ENCODE results near the gene RAMACL.

RAMACL gene

GRCh38 chr6:166572370-166573261, 13.9 kb downstream of the RAMACL start:
- no peak for DNase-seq

- DNase-seq, result no peak
Measured at GRCh38 chr6:166570929-166571713, 15.4 kb downstream of the RAMACL start.

DNA sequence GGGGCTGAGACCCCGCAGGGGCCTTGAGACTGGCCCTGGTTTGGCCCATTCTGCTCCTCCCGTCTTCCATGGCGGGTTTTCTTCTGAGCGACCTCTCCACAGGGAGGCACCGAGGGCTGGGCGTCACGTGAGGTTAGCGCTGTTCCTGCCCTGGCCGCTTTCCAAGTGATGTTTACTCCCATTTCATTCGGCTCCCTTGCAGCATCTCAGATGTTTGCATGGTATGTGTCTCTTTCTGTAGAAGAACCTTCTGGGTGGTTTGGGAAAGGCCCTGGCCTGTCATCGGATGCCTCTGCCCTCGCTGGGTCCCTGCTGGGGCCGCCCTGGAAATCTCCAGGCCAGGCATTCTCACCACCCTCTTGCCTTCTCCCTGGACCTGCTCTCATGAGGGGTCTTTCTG, 17.3 kb downstream of the RAMACL start:
- no peak for DNase-seq

GRCh38 chr6:166567813-166568212, 18.7 kb downstream of the RAMACL start:
- no peak for DNase-seq

DNA sequence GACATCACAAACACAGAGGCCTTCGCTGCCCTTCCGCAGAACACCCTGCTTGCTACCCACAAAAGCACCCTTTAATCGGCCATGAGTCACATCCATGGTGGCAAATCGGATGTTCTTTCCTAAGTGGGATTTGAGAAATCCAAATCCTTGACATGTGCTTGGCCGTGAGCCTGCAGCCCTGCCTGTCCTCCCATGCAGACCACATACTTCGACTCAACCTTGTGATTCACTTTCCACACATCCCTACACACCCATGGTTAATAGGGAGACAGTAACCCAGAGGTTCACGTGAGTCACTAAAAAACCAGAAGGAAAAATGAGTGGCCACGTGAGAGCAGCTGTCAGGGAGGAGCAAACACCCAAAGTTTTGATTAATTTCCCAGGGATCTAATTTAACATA, 19.4 kb downstream of the RAMACL start:
- no peak for DNase-seq

- DNase-seq, result no peak
Measured at GRCh38 chr6:166566026-166567011, 20.2 kb downstream of the RAMACL start.

- no peak for DNase-seq
Measured at GRCh38 chr6:166565084-166565967, 21.2 kb downstream of the RAMACL start.

GRCh38 chr6:166563805-166564204, 22.7 kb downstream of the RAMACL start:
- DNase-seq, result no peak

GRCh38 chr6:166563200-166563599, 23.3 kb downstream of the RAMACL start:
- DNase-seq, result no peak

DNA sequence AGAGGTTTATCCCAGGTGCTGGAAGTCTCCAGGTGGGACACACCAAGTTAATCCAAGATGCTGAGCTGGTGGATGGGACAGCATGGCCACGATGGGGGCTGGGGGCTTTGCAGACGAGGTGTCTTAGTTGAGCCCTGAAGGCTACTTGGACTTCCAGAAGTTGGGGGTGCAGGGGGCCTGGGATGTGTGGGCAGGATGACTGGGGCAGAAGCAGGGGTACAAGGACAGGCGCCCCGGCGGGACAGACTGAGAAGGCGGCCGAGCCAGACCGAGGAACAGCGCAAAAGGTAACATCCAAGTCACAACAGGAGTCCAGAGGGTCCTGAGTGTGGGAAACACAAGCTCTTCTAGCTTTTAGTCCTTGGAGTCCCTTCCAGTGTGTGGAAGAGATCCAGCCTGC, 23.8 kb downstream of the RAMACL start:
- DNase-seq, result no peak

DNA sequence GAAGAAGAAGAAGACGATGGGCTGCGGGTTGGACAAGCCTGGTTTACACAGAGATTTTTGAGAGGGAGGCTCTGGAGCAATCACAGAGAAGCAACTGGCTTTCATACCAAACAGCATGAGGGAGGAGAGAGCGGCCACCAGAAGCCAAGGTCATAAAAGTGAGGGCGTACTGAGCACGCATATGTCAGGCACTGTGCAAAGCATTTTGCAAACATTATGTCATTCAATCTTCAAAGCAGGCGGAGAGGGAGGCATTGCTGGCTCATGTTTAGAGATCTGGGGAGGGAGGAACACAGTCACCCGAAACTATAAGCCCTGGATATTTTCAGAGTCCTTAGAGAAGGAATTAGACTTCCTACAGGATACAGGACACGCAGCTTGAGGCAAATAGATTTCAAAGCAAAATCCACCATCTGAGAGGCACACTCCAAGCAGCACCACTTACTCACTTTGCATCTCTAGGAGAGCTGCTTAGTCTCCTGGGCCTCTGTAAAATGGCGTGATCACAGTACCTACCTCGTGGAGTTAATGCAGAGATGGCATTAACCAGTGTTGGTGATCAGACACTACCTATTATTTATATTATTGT, 24.6 kb downstream of the RAMACL start:
- DNase-seq, result no peak

DNA sequence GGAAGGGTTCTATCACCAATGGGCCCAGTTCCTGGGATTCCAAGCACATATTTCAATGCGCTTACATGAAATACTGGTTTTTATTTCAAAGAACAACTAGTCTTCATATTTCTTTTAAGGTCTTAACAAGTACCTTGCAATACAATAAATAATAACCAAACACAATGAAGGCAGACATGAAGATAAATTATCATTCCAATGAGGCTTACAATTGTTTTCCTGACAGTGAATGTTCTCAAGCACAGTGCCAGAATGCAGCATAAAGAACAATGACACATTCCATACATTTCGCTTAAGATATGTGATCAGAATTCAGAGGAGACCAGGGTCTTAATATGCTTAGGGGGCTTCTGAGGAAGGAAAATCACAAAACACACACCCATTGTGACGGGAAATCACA, 26.3 kb downstream of the RAMACL start:
- no peak for DNase-seq

GRCh38 chr6:166559662-166560061, 26.8 kb downstream of the RAMACL start:
- no peak for DNase-seq

- DNase-seq, result no peak
Measured at GRCh38 chr6:166559211-166559610, 27.3 kb downstream of the RAMACL start.

DNA sequence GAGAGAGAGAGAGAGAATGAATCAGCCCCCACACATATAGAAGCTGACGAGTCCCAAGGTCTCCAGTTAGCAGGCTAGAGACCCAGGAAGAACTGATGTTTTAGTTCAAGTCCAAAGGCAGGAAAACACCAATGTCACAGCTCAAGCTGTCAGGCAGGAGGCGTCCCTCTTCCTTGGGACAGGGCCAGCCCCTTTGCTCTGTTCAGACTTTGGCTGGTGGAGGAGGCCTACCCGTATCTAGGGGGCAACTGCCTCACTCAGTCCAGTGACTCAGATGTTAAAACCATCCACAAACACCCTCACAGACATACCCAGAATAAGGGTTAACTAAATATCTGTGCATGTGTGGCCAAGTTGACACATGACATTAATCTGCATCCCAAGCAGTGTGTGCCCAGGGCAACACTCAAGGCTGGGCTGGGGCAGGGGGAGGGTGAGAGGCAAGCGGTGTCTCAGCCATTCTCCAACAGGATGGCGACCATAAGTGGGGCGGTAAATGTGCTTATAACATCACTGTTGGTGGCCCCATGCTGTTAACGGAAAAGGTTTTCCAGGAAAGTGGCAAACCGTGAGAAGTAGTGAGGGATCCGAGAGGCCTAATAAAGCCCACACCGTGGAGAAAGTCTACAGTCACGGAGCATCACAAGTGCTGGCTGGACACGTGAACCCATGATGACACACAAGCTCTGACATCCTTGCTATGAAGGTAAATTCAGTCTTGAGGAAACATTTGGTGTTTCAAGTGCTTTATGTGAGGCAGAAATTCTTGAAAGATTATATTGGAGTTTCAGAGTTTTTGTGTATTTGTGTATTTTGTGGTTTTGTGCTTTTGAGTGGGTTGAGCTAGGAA, 28.1 kb downstream of the RAMACL start:
- DNase-seq, result no peak

- no peak for DNase-seq
Measured at GRCh38 chr6:166556863-166557322, 29.6 kb downstream of the RAMACL start.

DNA sequence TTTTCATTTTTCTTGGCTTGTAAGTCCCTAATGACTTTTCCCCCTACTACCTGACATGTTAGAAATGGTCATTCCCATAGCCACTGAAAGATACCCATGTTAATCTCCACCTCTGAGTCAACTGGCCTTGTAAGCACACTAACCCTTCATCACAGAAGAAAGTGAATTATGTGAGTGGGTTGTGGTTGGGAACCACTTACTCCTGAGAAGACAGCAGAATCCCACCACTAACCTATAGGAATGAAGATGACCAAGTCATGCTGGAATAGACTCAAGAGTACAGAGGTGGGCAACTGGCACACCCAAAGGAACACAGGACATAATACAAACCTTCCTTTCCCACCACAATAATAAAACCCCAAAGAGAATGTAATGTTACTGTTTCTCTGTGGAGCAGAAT, 30.1 kb downstream of the RAMACL start:
- DNase-seq, result no peak

DNA sequence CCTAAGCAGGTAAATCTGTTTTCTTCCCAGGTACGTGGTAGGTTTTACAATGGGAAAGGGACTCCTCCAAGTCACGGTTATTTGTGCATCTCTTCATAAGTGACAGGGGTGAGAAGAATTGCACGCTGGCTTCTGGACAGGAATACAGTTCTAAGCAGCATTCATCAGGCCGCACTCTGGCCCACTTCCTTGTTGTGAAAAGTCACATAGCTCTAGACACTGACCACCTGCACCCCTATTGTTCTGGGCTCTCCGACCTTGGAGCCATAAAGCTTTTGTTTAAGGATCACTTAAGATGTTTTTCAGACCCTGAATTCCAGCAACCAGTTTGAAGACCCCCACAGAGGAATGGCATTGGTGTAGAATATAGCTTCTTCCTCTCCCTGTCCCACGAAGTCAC, 31.4 kb downstream of the RAMACL start:
- no peak for DNase-seq

GRCh38 chr6:166554316-166554715, 32.2 kb downstream of the RAMACL start:
- no peak for DNase-seq

- no peak for DNase-seq
Measured at GRCh38 chr6:166553563-166554271, 32.8 kb downstream of the RAMACL start.

Data from activated CD8-positive, alpha-beta memory T cell treated with anti-CD3 and anti-CD28 coated beads for 24 hours (primary cell).